Endothelial cell of umbilical vein (primary cell): ENCODE results near the gene TRIM65. TPM values are rescaled to one million over a fixed set of nuclear protein-coding genes. Genes with fewer than 3 reads are reported as not detected.

ENCODE experiments used
- BruUV-seq: library from RNA; stranded (reverse); fragments of 400-500 nt; replicated peaks from 2 replicates; lab custom pipeline; 2021; lab: Mats Ljungman, UMichigan
- CTCF ChIA-PET: fragments of 300-600, 350-600 bp; sonication (Branson Sonifier 250); formaldehyde crosslinking; loops from one replicate; lab custom pipeline; 2021; ENCODE audit warnings: antibody characterized with exemption, inconsistent platforms; lab: Charles Lee
- POLR2A ChIA-PET: fragments of 300-600, 350-600 bp; sonication (Branson Sonifier 250); formaldehyde crosslinking; loops from one replicate; lab custom pipeline; 2021; ENCODE audit warnings: antibody characterized with exemption, inconsistent platforms; lab: Charles Lee
- DNase-seq: peaks from one replicate; pipeline ENCODE4 v3.0.0-alpha.2; 2011; ENCODE audit warnings: low read depth, low spot score
- FAIRE-seq: peaks from 2 replicates; lab custom pipeline; 2011; peaks lifted over from hg19 to GRCh38; lab: Jason Lieb, UNC
- H2AFZ ChIP-seq: 2 replicates; pipeline ENCODE4 v1.6.0; 2012; ENCODE audit warnings: low read depth, low read length, control low read depth, inconsistent platforms
- H3K27ac ChIP-seq: 2 replicates; pipeline ENCODE4 v1.5.1; 2011; ENCODE audit warnings: low read depth, mild to moderate bottlenecking, control low read depth, low read length, moderate library complexity; ENCODE audit not compliant: insufficient read depth
- H3K27me3 ChIP-seq, 2 experiments: 2 replicates each; pipeline versions ENCODE4 v1.6.0 to v1.6.1; 2011; ENCODE audit warnings: low read length in 2 of 2, mixed read lengths in 1 of 2; ENCODE audit not compliant: control insufficient read depth in 2 of 2, insufficient read depth in 2 of 2
- H3K36me3 ChIP-seq, 2 experiments: 2 replicates in 1 of 2; 3 replicates in 1 of 2; pipeline ENCODE4 v1.5.1; 2011; ENCODE audit warnings: low read length in 2 of 2, mild to moderate bottlenecking in 1 of 2, moderate library complexity in 1 of 2; ENCODE audit not compliant: control insufficient read depth in 2 of 2, insufficient read depth in 2 of 2; ENCODE audit errors: extremely low read depth in 1 of 2
- H3K4me1 ChIP-seq: 3 replicates; pipeline ENCODE4 v1.5.1; 2011; ENCODE audit warnings: mild to moderate bottlenecking, low read length; ENCODE audit not compliant: control insufficient read depth, insufficient read depth; ENCODE audit errors: extremely low read depth
- H3K4me2 ChIP-seq: 2 replicates; pipeline ENCODE4 v1.6.1; 2011; ENCODE audit warnings: low read length, control low read depth, mixed read lengths; ENCODE audit not compliant: insufficient read depth
- H3K4me3 ChIP-seq, 3 experiments: fragments of 200-600 bp in 1 of 3; sonication (generic), shearing (Covaris generic) in 1 of 3; replicated peaks in 1 of 3; 2 replicates each; pipeline ENCODE4 v1.5.1; 2011 to 2016; ENCODE audit warnings: control low read depth in 3 of 3, low read length in 3 of 3, mild to moderate bottlenecking in 2 of 3, inconsistent platforms in 1 of 3, low read depth in 1 of 3, moderate library complexity in 1 of 3; ENCODE audit not compliant: insufficient read depth in 1 of 3
- H3K79me2 ChIP-seq: 2 replicates; pipeline ENCODE4 v1.6.0; 2012; ENCODE audit warnings: low read length, inconsistent platforms; ENCODE audit not compliant: control insufficient read depth, insufficient read depth
- H3K9ac ChIP-seq: replicated peaks from 2 replicates; pipeline ENCODE3; 2011; ENCODE audit warnings: low read length, control low read depth; ENCODE audit not compliant: insufficient read depth; ENCODE audit errors: extremely low read depth
- H3K9me1 ChIP-seq: replicated peaks from 3 replicates; pipeline ENCODE4 v1.6.0; 2011; ENCODE audit warnings: mild to moderate bottlenecking, low read length; ENCODE audit not compliant: control insufficient read depth, insufficient read depth; ENCODE audit errors: extremely low read depth
- H3K9me3 ChIP-seq: replicated peaks from 2 replicates; pipeline ENCODE4 v1.5.1; 2012; ENCODE audit warnings: low read length, inconsistent platforms; ENCODE audit not compliant: control insufficient read depth, insufficient read depth
- H4K20me1 ChIP-seq: replicated peaks from 2 replicates; pipeline ENCODE3; 2011; ENCODE audit warnings: mild to moderate bottlenecking, low read length; ENCODE audit not compliant: control insufficient read depth, insufficient read depth; ENCODE audit errors: extremely low read depth
- CTCF ChIP-seq, 2 donors: IDR thresholded peaks; 1 replicate in 1 of 2; 2 replicates in 1 of 2; pipeline ENCODE4 v1.5.1; 2011; ENCODE audit warnings: low read length in 2 of 2, mild to moderate bottlenecking in 2 of 2, moderate library complexity in 2 of 2, control low read depth in 1 of 2, inconsistent platforms in 1 of 2, low read depth in 1 of 2; ENCODE audit not compliant: insufficient read depth in 1 of 2; ENCODE audit errors: extremely low read depth in 1 of 2
- EZH2 ChIP-seq: IDR thresholded peaks from 2 replicates; pipeline ENCODE4 v1.6.1; 2012; ENCODE audit warnings: borderline replicate concordance, low read depth, mild to moderate bottlenecking, moderate library complexity, low read length, inconsistent platforms; ENCODE audit not compliant: severe bottlenecking
- FOS ChIP-seq: IDR thresholded peaks from 2 replicates; pipeline ENCODE4 v1.6.1; 2011; ENCODE audit warnings: mild to moderate bottlenecking, low read length, moderate library complexity, borderline replicate concordance; ENCODE audit not compliant: insufficient read depth
- GATA2 ChIP-seq: IDR thresholded peaks from 2 replicates; pipeline ENCODE4 v1.7.0; 2011; ENCODE audit warnings: low read depth, mild to moderate bottlenecking, moderate library complexity, mixed read lengths, low read length; ENCODE audit not compliant: insufficient read length, insufficient read depth
- JUN ChIP-seq: IDR thresholded peaks from 2 replicates; pipeline ENCODE4 v1.6.1; 2011; ENCODE audit warnings: borderline replicate concordance, low read depth; ENCODE audit not compliant: insufficient read length, insufficient read depth
- MAX ChIP-seq: IDR thresholded peaks from 2 replicates; pipeline ENCODE4 v1.6.1; 2011; ENCODE audit not compliant: insufficient read depth, insufficient read length
- POLR2AphosphoS5 ChIP-seq: IDR thresholded peaks from 2 replicates; pipeline ENCODE4 v1.6.1; 2012; ENCODE audit warnings: low read depth, mild to moderate bottlenecking, control low read depth, low read length, moderate library complexity; ENCODE audit not compliant: insufficient read depth
- dilution Hi-C: fragments of 300-500 bp; cut with MboI; formaldehyde crosslinking; loops from one replicate; pipeline ENCODE4 v1.15.0; 2019; ENCODE audit warnings: low sequenced_read_pairs; ENCODE audit not compliant: extremely low pct_ligation_motif_present
- intact Hi-C: fragments of 100-400 bp; cut with micrococcal nuclease; formaldehyde crosslinking; loops from one replicate; pipeline ENCODE4 v1.10.0; 2022
- polyA plus RNA-seq, 4 experiments: library from polyadenylated mRNA; depleted of rRNA in 3 of 4; stranded (reverse) in 3 of 4; unstranded in 1 of 4; fragments of >200 nt; gene quantifications; 2 replicates each; pipeline versions ENCODE4 v1.2.1 to v1.2.3, GENCODE V29; 2011 to 2012; ENCODE audit warnings: missing spikeins in 1 of 4
- total RNA-seq: library from RNA; stranded (reverse); gene quantifications from 2 replicates; pipeline ENCODE4 v1.2.3, GENCODE V29; 2021

TRIM65 gene
- total and polyA plus RNA-seq, 2 donors (not counting 3 experiments of a cell fraction or from before 2014, with no cell fraction given), result 19.3 to 33.5 TPM

- CTCF ChIA-PET, result interaction anchor here (2.4 to 4.7 kb wide), 2 partner anchors 8 to 14 kb away, joined by 12 to 23 read pairs; partner anchors contain the start of gene MRPL38
- Histone ChIP-seq H3K27ac (no peak overlapping the region), H3K27me3 (no peaks in the 10 kb centered on the region), H3K4me3 (no peak overlapping the region), H2AFZ (no peak overlapping the region), H3K79me2 (no peaks in the 10 kb centered on the region), H4K20me1 (no peaks in the 10 kb centered on the region), H3K9me3 (no peaks in the 10 kb centered on the region), H3K4me2 (no peak overlapping the region), H3K36me3 (no peaks in the 10 kb centered on the region), H3K4me1 (no peaks in the 10 kb centered on the region), H3K9me1 (no peaks in the 10 kb centered on the region), H3K9ac (no peak overlapping the region)
- POLR2A ChIA-PET, result interaction anchor here (0.5 kb wide), 1 partner anchor 64 kb away, joined by 5 read pairs; the partner anchor contains the start of gene WBP2
- dilution Hi-C loops, result no loop called here
- DNase-seq (no peak), FAIRE-seq (no peak)
- no TSS peak for BruUV-seq
- intact Hi-C loops, result no loop called here
- TF ChIP-seq CTCF (IDR thresholded peaks at IDR 0.05; ENCODE audit: extremely low read depth in 1 of 2, insufficient read depth in 1 of 2, low read depth in 1 of 2, low read length in 2 of 2) (no peak), JUN (no peak), FOS (no peak), GATA2 (no peak), EZH2 (no peak), POLR2AphosphoS5 (no peak), MAX (no peak)
Measured at GRCh38 chr17:75919611-75920010, 22.9 kb upstream of the TRIM65 start.
